Measurements from ENCODE around the gene ADARB2.

The ADARB2 gene

GRCh38 chr10:1628757-1629156 lies 108.6 kb downstream of the ADARB2 start:
- H3K27me3 ChIP-seq (ENCODE audit: control insufficient read depth, low read length), result no peaks in the 10 kb centered on the region
- no peaks in the 10 kb centered on the region for H4K20me1 ChIP-seq (ENCODE audit: control insufficient read depth, insufficient read depth, low read depth, low read length)
- no peak overlapping the region for H3K4me3 ChIP-seq (ENCODE audit: low read length)
- H3K9me3 ChIP-seq (ENCODE audit: control insufficient read depth, insufficient read depth, low read length), result no peaks in the 10 kb centered on the region
- H3F3A ChIP-seq (ENCODE audit: control insufficient read depth, insufficient read depth), result no peaks in the 10 kb centered on the region
- no peaks in the 10 kb centered on the region for H3K79me2 ChIP-seq (ENCODE audit: control insufficient read depth, low read length)
- H3K9me2 ChIP-seq (replicated peaks; ENCODE audit: control insufficient read depth, low read length), result no peaks in the 10 kb centered on the region
- no peak overlapping the region for H3K4me2 ChIP-seq (ENCODE audit: low read length)
- H3K4me1 ChIP-seq (ENCODE audit: control insufficient read depth, low read length), result peaks cover 13% of the 10 kb centered on the region
- H3K27ac ChIP-seq (ENCODE audit: low read depth, low read length), result no peak overlapping the region
- no peaks in the 10 kb centered on the region for H3K36me3 ChIP-seq (ENCODE audit: control insufficient read depth, low read length)
- TF ChIP-seq CTCF (IDR thresholded peaks at IDR 0.05; ENCODE audit: low read depth, low read length, poor library complexity, severe bottlenecking) (no peak), EZH2phosphoT487 (IDR thresholded peaks at IDR 0.05; ENCODE audit: borderline replicate concordance, low read length) (no peak)

GRCh38 chr10:1627945-1628344 lies 109.4 kb downstream of the ADARB2 start:
- Histone ChIP-seq H3K4me3 (ENCODE audit: low read length) (no peak overlapping the region), H3K9me2 (replicated peaks; ENCODE audit: control insufficient read depth, low read length) (no peaks in the 10 kb centered on the region), H3K27me3 (ENCODE audit: control insufficient read depth, low read length) (no peaks in the 10 kb centered on the region)

GRCh38 chr10:1626835-1627234 lies 110.5 kb downstream of the ADARB2 start:
- no peaks in the 10 kb centered on the region for H3K9me3 ChIP-seq (ENCODE audit: control insufficient read depth, insufficient read depth, low read length)
- H3K9me2 ChIP-seq (replicated peaks; ENCODE audit: control insufficient read depth, low read length), result no peaks in the 10 kb centered on the region
- H3K4me3 ChIP-seq (ENCODE audit: low read length), result no peak overlapping the region
- H3K4me1 ChIP-seq (ENCODE audit: control insufficient read depth, low read length), result peaks cover 13% of the 10 kb centered on the region
- H3K36me3 ChIP-seq (ENCODE audit: control insufficient read depth, low read length), result no peaks in the 10 kb centered on the region
- no peak for TF ChIP-seq EZH2phosphoT487 (IDR thresholded peaks at IDR 0.05; ENCODE audit: borderline replicate concordance, low read length)
- TF ChIP-seq CTCF (IDR thresholded peaks at IDR 0.05; ENCODE audit: low read depth, low read length, poor library complexity, severe bottlenecking), result no peak
- no peaks in the 10 kb centered on the region for H4K20me1 ChIP-seq (ENCODE audit: control insufficient read depth, insufficient read depth, low read depth, low read length)
- no peaks in the 10 kb centered on the region for H3F3A ChIP-seq (ENCODE audit: control insufficient read depth, insufficient read depth)
- H3K27ac ChIP-seq (ENCODE audit: low read depth, low read length), result no peak overlapping the region
- no peaks in the 10 kb centered on the region for H3K79me2 ChIP-seq (ENCODE audit: control insufficient read depth, low read length)
- H3K27me3 ChIP-seq (ENCODE audit: control insufficient read depth, low read length), result no peaks in the 10 kb centered on the region
- no peak overlapping the region for H3K4me2 ChIP-seq (ENCODE audit: low read length)

More at GRCh38 chr10:1627945-1628344, 109.4 kb downstream of the ADARB2 start:
- Histone ChIP-seq H4K20me1 (ENCODE audit: control insufficient read depth, insufficient read depth, low read depth, low read length) (no peaks in the 10 kb centered on the region), H3K4me2 (ENCODE audit: low read length) (no peak overlapping the region), H3K27ac (ENCODE audit: low read depth, low read length) (no peak overlapping the region), H3K9me3 (ENCODE audit: control insufficient read depth, insufficient read depth, low read length) (no peaks in the 10 kb centered on the region), H3K79me2 (ENCODE audit: control insufficient read depth, low read length) (no peaks in the 10 kb centered on the region), H3K36me3 (ENCODE audit: control insufficient read depth, low read length) (no peaks in the 10 kb centered on the region), H3F3A (ENCODE audit: control insufficient read depth, insufficient read depth) (no peaks in the 10 kb centered on the region), H3K4me1 (ENCODE audit: control insufficient read depth, low read length) (peaks cover 13% of the 10 kb centered on the region)
- TF ChIP-seq EZH2phosphoT487 (IDR thresholded peaks at IDR 0.05; ENCODE audit: borderline replicate concordance, low read length) (no peak), CTCF (IDR thresholded peaks at IDR 0.05; ENCODE audit: low read depth, low read length, poor library complexity, severe bottlenecking) (no peak)

GRCh38 chr10:1626410-1626809 lies 110.9 kb downstream of the ADARB2 start:
- H3K4me1 ChIP-seq (ENCODE audit: control insufficient read depth, low read length), result peaks cover 13% of the 10 kb centered on the region
- H3K9me2 ChIP-seq (replicated peaks; ENCODE audit: control insufficient read depth, low read length), result no peaks in the 10 kb centered on the region
- H3F3A ChIP-seq (ENCODE audit: control insufficient read depth, insufficient read depth), result no peaks in the 10 kb centered on the region
- H3K36me3 ChIP-seq (ENCODE audit: control insufficient read depth, low read length), result no peaks in the 10 kb centered on the region
- H3K4me3 ChIP-seq (ENCODE audit: low read length), result no peak overlapping the region
- no peaks in the 10 kb centered on the region for H3K9me3 ChIP-seq (ENCODE audit: control insufficient read depth, insufficient read depth, low read length)
- no peak overlapping the region for H3K4me2 ChIP-seq (ENCODE audit: low read length)
- H3K79me2 ChIP-seq (ENCODE audit: control insufficient read depth, low read length), result no peaks in the 10 kb centered on the region
- no peaks in the 10 kb centered on the region for H3K27me3 ChIP-seq (ENCODE audit: control insufficient read depth, low read length)
- no peak overlapping the region for H3K27ac ChIP-seq (ENCODE audit: low read depth, low read length)
- TF ChIP-seq EZH2phosphoT487 (IDR thresholded peaks at IDR 0.05; ENCODE audit: borderline replicate concordance, low read length), result no peak
- TF ChIP-seq CTCF (IDR thresholded peaks at IDR 0.05; ENCODE audit: low read depth, low read length, poor library complexity, severe bottlenecking), result no peak
- H4K20me1 ChIP-seq (ENCODE audit: control insufficient read depth, insufficient read depth, low read depth, low read length), result no peaks in the 10 kb centered on the region

Data from DOHH2 (cell line).